GM19395 (cell line): ENCODE measurements around the gene ADAMTSL3.
"Not testable (repeated sequence)": the region's sequence is repeated elsewhere in the genome, so short reads cannot be mapped to it uniquely, and the experiment has no call there.

Source experiments
- ATAC-seq: cut with Tn5 transposase; IDR thresholded peaks from one replicate; pipeline ENCODE4 v1.9.1; 2021; ENCODE audit warnings: mild to moderate bottlenecking, moderate library complexity; ENCODE audit not compliant: unreplicated experiment

The ADAMTSL3 gene

DNA sequence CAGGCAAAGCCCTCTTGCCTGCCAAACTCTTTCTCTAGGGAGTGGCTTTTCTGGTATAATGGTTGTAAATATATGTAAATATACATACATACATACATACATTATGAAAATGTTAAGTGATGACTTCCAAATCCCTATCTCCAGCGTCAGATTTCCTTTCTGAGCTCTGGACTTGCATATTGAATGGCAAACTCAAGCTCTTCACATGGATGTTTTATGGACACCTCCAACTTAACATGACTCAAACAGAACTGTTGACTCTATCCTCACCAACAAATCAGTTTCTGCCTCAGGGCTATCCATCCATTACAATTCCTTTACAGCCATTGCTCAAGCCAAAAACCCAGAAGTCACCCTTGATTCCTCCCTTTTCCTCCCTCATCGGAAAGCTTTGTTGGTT is 45.1 kb downstream of the ADAMTSL3 start:
- no peak for ATAC-seq

GRCh38 chr15:83700082-83700481 is 46.2 kb downstream of the ADAMTSL3 start:
- ATAC-seq = no peak

- not testable (repeated sequence) for ATAC-seq
Observed at GRCh38 chr15:83702314-83702713, 48.4 kb downstream of the ADAMTSL3 start.

DNA sequence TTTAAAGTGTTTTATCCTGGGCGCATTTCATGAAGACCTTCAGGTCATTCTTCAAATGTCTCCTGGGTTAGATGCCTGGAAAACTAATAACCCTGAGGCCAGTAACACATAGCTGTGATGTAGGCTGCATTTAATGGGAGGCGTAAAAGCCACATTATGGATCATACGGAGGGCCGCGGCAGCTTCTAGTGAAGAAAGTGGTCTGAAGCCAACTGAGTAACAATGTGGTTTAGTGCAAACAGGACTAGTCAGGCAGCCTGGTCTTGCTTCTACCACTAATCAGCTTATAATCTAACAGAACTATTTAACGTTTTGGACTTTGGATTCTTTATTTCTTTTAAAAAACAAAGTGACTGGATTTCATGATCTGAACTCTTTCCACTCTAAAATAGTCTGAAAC is 54.4 kb downstream of the ADAMTSL3 start:
- ATAC-seq = no peak

DNA sequence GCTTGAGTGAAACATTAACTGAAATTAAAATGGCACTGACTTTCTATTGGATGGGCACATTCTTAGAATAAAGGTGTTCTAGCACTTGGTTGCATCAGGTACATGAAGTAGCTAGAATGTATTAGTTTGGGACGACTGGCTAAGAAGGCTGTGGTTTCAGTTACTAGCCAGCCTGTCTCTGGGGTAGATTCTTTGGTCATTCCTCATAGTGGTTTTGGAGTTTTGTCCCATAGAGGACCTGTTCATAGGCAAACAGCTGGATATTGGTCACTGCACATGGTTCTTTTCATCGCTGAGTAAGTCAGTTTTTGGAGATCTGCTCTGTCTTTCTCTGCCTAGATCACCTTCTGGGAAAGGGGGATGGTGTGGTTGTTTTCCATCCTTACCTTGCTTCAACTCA is 55.3 kb downstream of the ADAMTSL3 start:
- ATAC-seq = no peak

DNA sequence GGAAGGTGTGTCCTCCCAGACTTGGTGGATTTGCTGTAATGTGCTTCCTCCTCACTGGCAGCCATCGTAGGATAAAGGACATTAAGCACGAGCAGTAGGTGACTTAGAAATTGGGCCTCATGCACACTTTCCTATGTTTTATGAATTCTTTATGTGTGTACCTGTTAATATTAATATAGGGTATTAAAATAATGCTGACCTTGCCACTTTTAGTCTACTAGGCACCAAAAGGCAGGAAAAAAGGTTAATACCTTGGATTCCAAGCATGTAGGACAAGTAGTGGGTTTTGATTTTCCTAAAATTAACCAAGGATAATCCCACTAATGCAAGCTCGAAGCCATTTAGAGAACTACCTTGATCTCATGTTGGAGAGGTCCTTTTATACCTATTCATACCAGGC is 55.9 kb downstream of the ADAMTSL3 start:
- no peak for ATAC-seq

- no peak for ATAC-seq
Observed at GRCh38 chr15:83710452-83710851, 56.5 kb downstream of the ADAMTSL3 start.

GRCh38 chr15:83711236-83711635 is 57.3 kb downstream of the ADAMTSL3 start:
- no peak for ATAC-seq

- ATAC-seq = no peak
Observed at GRCh38 chr15:83713242-83713641, 59.3 kb downstream of the ADAMTSL3 start.

GRCh38 chr15:83714939-83715628 is 61.2 kb downstream of the ADAMTSL3 start:
- ATAC-seq = no peak

DNA sequence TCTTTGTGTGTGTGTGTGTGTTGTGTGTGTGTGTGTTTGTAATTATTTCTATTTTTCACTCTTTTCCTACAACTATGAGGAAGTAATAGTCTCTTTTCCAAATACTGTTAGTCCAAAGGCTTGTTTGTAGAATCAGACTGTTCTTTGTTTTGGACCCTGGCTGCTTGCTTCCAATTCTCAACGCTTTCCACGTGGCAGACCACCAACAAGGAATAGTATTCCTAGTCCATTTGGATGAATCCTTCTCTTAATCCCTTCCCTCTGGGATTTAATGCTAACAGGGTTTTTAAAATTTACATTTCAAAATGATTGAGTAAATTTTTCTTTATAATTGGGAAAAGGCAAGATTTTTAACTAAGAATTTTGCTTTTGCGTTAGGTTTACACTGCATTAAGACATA is 62.7 kb downstream of the ADAMTSL3 start:
- ATAC-seq = no peak

- no peak for ATAC-seq
Observed at GRCh38 chr15:83717010-83717409, 63.1 kb downstream of the ADAMTSL3 start.

DNA sequence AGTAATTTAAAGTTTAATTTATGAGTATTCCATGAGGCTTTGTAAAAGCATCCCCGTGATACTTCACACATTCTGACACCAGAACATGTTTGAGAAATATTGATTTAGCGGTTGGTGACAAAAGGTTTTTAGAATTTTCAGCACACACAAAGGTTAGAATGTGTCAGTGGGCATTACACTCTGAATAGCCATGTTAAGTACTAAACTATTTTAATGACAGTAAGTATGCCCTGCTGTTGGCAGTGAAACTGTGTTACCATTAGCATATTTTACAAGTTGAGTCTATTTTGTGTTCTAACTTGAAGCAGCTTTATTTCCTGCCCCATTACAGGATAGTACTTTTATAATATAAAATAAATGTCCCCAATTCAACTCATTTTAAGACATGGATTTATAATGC is 66.5 kb downstream of the ADAMTSL3 start:
- ATAC-seq = no peak

DNA sequence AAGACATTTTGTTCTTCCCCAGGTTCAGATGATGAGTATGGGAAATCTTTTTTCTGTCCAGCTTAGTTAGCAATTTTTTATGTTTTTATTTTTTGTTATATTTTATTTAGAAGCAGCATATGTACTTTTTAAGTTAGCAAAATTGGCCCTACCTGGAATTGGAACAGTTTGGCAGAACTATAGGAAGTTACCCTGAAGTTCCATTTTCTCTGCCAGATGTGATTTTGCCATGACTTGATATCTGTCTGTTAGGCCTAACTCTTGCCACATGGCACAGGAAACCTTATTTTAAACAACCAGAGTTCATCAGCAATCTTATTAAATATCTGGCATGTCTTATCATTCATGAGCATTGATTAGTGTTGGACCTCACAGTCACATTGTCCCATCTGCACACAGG is 67.1 kb downstream of the ADAMTSL3 start:
- ATAC-seq = no peak

GRCh38 chr15:83721981-83722380 is 68.1 kb downstream of the ADAMTSL3 start:
- no peak for ATAC-seq

GRCh38 chr15:83723216-83723615 is 69.3 kb downstream of the ADAMTSL3 start:
- ATAC-seq = no peak

DNA sequence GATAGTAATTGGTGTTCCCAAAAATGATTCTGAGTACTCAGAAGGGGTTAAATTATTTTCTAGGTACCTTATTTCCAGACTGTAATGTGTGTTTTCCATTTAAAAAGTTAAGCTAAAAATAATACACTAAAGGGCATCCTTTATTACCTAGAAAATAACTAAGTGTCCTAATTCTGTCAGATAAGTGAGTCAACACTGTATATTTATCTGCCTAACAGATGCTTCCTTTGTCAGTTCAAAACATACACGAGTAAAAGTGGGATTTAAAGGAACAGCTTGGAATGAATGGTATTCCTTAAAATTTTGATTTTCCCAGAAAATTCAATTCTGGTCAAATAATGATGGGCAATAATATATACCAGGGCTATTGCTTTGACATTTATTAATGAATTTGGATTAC is 78.3 kb downstream of the ADAMTSL3 start:
- ATAC-seq = no peak

DNA sequence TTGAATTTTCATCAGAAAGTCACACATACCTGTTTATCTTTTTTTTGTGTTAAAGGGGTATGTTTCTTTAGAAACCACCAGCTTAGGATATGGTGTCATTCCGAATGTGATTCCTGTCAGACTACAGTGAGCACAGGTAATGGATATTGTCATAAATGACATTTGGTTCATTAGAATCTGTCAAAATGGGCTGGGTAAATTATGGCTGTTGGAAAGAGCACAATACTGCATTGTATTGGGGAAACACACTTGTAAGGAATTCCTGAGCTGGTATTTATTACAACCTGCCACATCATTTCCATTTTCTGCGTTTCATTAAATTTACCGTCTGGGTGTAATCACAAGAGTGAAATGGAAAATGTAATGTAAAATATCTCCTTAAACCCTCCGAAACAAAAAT is 78.8 kb downstream of the ADAMTSL3 start:
- ATAC-seq = no peak

DNA sequence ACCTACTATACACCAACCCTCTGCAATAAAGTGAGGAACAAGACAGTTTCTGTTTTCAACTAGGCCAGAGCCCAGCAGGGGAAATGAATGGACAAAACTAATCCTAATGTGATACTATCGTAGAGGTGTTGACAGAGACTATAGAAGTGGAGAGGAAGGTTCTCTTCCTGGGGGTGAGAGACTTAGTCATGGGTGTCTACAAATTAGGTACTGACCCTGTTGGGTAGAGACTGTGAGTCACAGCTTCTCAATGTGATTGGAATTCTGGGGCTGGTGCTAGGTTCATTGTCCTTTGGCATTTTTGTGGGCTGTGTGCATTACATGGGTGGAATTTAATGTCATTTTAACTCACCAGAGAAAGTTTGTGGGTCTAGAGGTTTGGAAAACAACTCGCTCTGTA is 79.3 kb downstream of the ADAMTSL3 start:
- no peak for ATAC-seq

GRCh38 chr15:83733691-83734090 is 79.8 kb downstream of the ADAMTSL3 start:
- no peak for ATAC-seq

- ATAC-seq = no peak
Observed at GRCh38 chr15:83734487-83734886, 80.6 kb downstream of the ADAMTSL3 start.

- no peak for ATAC-seq
Observed at GRCh38 chr15:83739629-83740028, 85.7 kb downstream of the ADAMTSL3 start.

DNA sequence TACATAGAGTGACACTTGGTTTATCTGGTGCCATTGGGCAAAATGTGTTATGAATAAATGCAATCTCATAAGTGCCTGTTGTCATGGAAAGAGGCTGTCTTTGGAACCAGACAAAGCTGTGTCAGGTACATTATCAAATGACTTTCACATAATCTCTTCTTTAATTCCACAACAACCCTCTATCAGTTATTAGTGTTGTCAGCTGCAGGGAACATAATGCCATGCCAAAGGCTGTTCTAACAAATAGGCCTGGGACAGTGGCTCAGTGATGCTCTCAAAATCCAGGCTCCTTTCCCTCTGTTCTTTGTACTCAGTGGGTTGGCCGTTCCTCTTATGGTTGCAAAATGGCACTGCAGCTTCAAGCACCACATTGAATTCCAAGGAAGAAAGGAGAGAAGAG is 91.8 kb downstream of the ADAMTSL3 start:
- ATAC-seq = no peak
